ENCODE data around the gene RBMS3.

GRCh38 chr3:29747991-29748390, 467.1 kb downstream of the RBMS3 start:
- TF ChIP-seq CTCF (IDR thresholded peaks at IDR 0.05) (no peak), POLR2A (IDR thresholded peaks at IDR 0.05) (no peak)
